ENCODE data around the gene MPZL2.

The MPZL2 gene

GRCh38 chr11:118217575-118217974 is 46.5 kb downstream of the MPZL2 start:
- no peak for DNase-seq

- peak in 1 of 2 donors; percentile 20 for DNase-seq
Observed at GRCh38 chr11:118216621-118217481, 47.2 kb downstream of the MPZL2 start.

- DNase-seq: no peak
Observed at GRCh38 chr11:118215765-118216164, 48.3 kb downstream of the MPZL2 start.

- no peak for DNase-seq
Observed at GRCh38 chr11:118215262-118215661, 48.8 kb downstream of the MPZL2 start.

- peak in 1 of 2 donors; percentile 40 for DNase-seq
Observed at GRCh38 chr11:118214210-118214914, 49.7 kb downstream of the MPZL2 start.

GRCh38 chr11:118213781-118214180 is 50.3 kb downstream of the MPZL2 start:
- no peak for DNase-seq

- no peak for DNase-seq
Observed at GRCh38 chr11:118213201-118213600, 50.9 kb downstream of the MPZL2 start.

- no peak for DNase-seq
Observed at GRCh38 chr11:118212781-118213191, 51.3 kb downstream of the MPZL2 start.

GRCh38 chr11:118212131-118212725 is 51.9 kb downstream of the MPZL2 start:
- DNase-seq: no peak

GRCh38 chr11:118211006-118211405 is 53.1 kb downstream of the MPZL2 start:
- no peak for DNase-seq

- DNase-seq: no peak
Observed at GRCh38 chr11:118210323-118210722, 53.8 kb downstream of the MPZL2 start.

- DNase-seq: no peak
Observed at GRCh38 chr11:118209033-118209432, 55.1 kb downstream of the MPZL2 start.

- DNase-seq: no peak
Observed at GRCh38 chr11:118207079-118207478, 57.0 kb downstream of the MPZL2 start.

GRCh38 chr11:118206391-118207031 is 57.6 kb downstream of the MPZL2 start:
- DNase-seq: no peak

- no peak for DNase-seq
Observed at GRCh38 chr11:118205606-118206378, 58.3 kb downstream of the MPZL2 start.

All from CD4-positive, alpha-beta T cell treated with Interleukin-1 beta for 1 hour (primary cell).